HG03139 (cell line): Measurements from ENCODE around the gene DNAH5.

ENCODE experiments used
- ATAC-seq: cut with Tn5 transposase; IDR thresholded peaks from one replicate; pipeline ENCODE4 v1.9.1; 2021; ENCODE audit not compliant: unreplicated experiment

DNAH5 gene

GRCh38 chr5:13945271-13945670 is 783 bp upstream of the DNAH5 start:
- ATAC-seq: no peak

GRCh38 chr5:13943676-13944075 is 812 bp downstream of the DNAH5 start:
- no peak for ATAC-seq

GRCh38 chr5:13941468-13941867 is 3.0 kb downstream of the DNAH5 start:
- no peak for ATAC-seq

GRCh38 chr5:13939638-13940037 is 4.8 kb downstream of the DNAH5 start:
- ATAC-seq: no peak

GRCh38 chr5:13934921-13935320 is 9.6 kb downstream of the DNAH5 start:
- no peak for ATAC-seq

GRCh38 chr5:13934125-13934524 is 10.4 kb downstream of the DNAH5 start:
- ATAC-seq: no peak

GRCh38 chr5:13932561-13932960 is 11.9 kb downstream of the DNAH5 start:
- no peak for ATAC-seq

- no peak for ATAC-seq
Observed at GRCh38 chr5:13932011-13932410, 12.5 kb downstream of the DNAH5 start.

GRCh38 chr5:13930541-13931171 is 13.8 kb downstream of the DNAH5 start:
- ATAC-seq: no peak

- ATAC-seq: no peak
Observed at GRCh38 chr5:13926731-13927130, 17.8 kb downstream of the DNAH5 start.

- no peak for ATAC-seq
Observed at GRCh38 chr5:13921578-13921977, 22.9 kb downstream of the DNAH5 start.

- ATAC-seq: no peak
Observed at GRCh38 chr5:13919786-13920185, 24.7 kb downstream of the DNAH5 start.

- no peak for ATAC-seq
Observed at GRCh38 chr5:13919087-13919486, 25.4 kb downstream of the DNAH5 start.

- ATAC-seq: no peak
Observed at GRCh38 chr5:13917061-13917460, 27.4 kb downstream of the DNAH5 start.

- no peak for ATAC-seq
Observed at GRCh38 chr5:13913962-13914361, 30.5 kb downstream of the DNAH5 start.

GRCh38 chr5:13910637-13911288 is 33.7 kb downstream of the DNAH5 start:
- ATAC-seq: no peak

GRCh38 chr5:13910201-13910600 is 34.3 kb downstream of the DNAH5 start:
- no peak for ATAC-seq

GRCh38 chr5:13909271-13909670 is 35.2 kb downstream of the DNAH5 start:
- ATAC-seq: no peak

- no peak for ATAC-seq
Observed at GRCh38 chr5:13898569-13898968, 45.9 kb downstream of the DNAH5 start.

- no peak for ATAC-seq
Observed at GRCh38 chr5:13878357-13878756, 66.1 kb downstream of the DNAH5 start.

- ATAC-seq: no peak
Observed at GRCh38 chr5:13866792-13867191, 77.7 kb downstream of the DNAH5 start.

GRCh38 chr5:13865312-13865711 is 79.2 kb downstream of the DNAH5 start:
- no peak for ATAC-seq

- no peak for ATAC-seq
Observed at GRCh38 chr5:13860146-13860545, 84.3 kb downstream of the DNAH5 start.
